ENCODE results near the gene GDE1.

GDE1 gene

GRCh38 chr16:19490619-19491018 lies 31.3 kb downstream of the GDE1 start:
- in situ Hi-C loops (cut with MboI; ENCODE audit: low sequenced_read_pairs): no loop called here

GRCh38 chr16:19488213-19488640 lies 33.7 kb downstream of the GDE1 start:
- in situ Hi-C loops (cut with MboI; ENCODE audit: low sequenced_read_pairs): no loop called here

GRCh38 chr16:19486750-19487325 lies 35.1 kb downstream of the GDE1 start:
- in situ Hi-C loops (cut with MboI; ENCODE audit: low sequenced_read_pairs): no loop called here

- in situ Hi-C loops (cut with MboI; ENCODE audit: low sequenced_read_pairs): no loop called here
Observed at GRCh38 chr16:19486051-19486450, 35.8 kb downstream of the GDE1 start.

- in situ Hi-C loops (cut with MboI; ENCODE audit: low sequenced_read_pairs): no loop called here
Observed at GRCh38 chr16:19485611-19486010, 36.3 kb downstream of the GDE1 start.

- in situ Hi-C loops (cut with MboI; ENCODE audit: low sequenced_read_pairs): no loop called here
Observed at GRCh38 chr16:19484096-19484495, 37.8 kb downstream of the GDE1 start.

GRCh38 chr16:19482291-19482690 lies 39.6 kb downstream of the GDE1 start:
- in situ Hi-C loops (cut with MboI; ENCODE audit: low sequenced_read_pairs): no loop called here

- in situ Hi-C loops (cut with MboI; ENCODE audit: low sequenced_read_pairs): no loop called here
Observed at GRCh38 chr16:19481769-19482168, 40.1 kb downstream of the GDE1 start.

- in situ Hi-C loops (cut with MboI; ENCODE audit: low sequenced_read_pairs): no loop called here
Observed at GRCh38 chr16:19481296-19481695, 40.6 kb downstream of the GDE1 start.

- in situ Hi-C loops (cut with MboI; ENCODE audit: low sequenced_read_pairs): no loop called here
Observed at GRCh38 chr16:19479302-19479721, 42.6 kb downstream of the GDE1 start.

GRCh38 chr16:19478505-19478904 lies 43.4 kb downstream of the GDE1 start:
- in situ Hi-C loops (cut with MboI; ENCODE audit: low sequenced_read_pairs): no loop called here

- in situ Hi-C loops (cut with MboI; ENCODE audit: low sequenced_read_pairs): no loop called here
Observed at GRCh38 chr16:19474617-19475016, 47.3 kb downstream of the GDE1 start.

GRCh38 chr16:19472482-19472881 lies 49.4 kb downstream of the GDE1 start:
- in situ Hi-C loops (cut with MboI; ENCODE audit: low sequenced_read_pairs): no loop called here

GRCh38 chr16:19468300-19468699 lies 53.6 kb downstream of the GDE1 start:
- in situ Hi-C loops (cut with MboI; ENCODE audit: low sequenced_read_pairs): no loop called here

GRCh38 chr16:19463468-19464315 lies 58.2 kb downstream of the GDE1 start:
- in situ Hi-C loops (cut with MboI; ENCODE audit: low sequenced_read_pairs): no loop called here

- in situ Hi-C loops (cut with MboI; ENCODE audit: low sequenced_read_pairs): no loop called here
Observed at GRCh38 chr16:19460397-19460796, 61.5 kb downstream of the GDE1 start.

GRCh38 chr16:19458722-19459379 lies 63.0 kb downstream of the GDE1 start:
- in situ Hi-C loops (cut with MboI; ENCODE audit: low sequenced_read_pairs): no loop called here

Data from hTERT RPE-1 (cell line).